22Rv1 (cell line): Measurements from ENCODE around the gene CASKIN2.

ENCODE experiments used
- CTCF ChIP-seq: fragments of 450-650 bp; IDR thresholded peaks from 2 replicates; pipeline ENCODE4 v1.5.1; 2017; ENCODE audit warnings: mild to moderate bottlenecking
- ZFX ChIP-seq: fragments of 450-650 bp; IDR thresholded peaks from 2 replicates; pipeline ENCODE4 v1.6.1; 2017; ENCODE audit warnings: antibody characterized with exemption, borderline replicate concordance

GRCh38 chr17:75496005-75496404 is 19.3 kb downstream of the CASKIN2 start:
- TF ChIP-seq CTCF (no peak), ZFX (no peak)
